Lung (tissue), 12 donors: ENCODE results near the gene CELF2. TPM values are rescaled to one million over a fixed set of nuclear protein-coding genes. Genes with fewer than 3 reads are reported as not detected.

Experiments used
- ATAC-seq: fragments of 200-7000 bp; cut with Tn5 transposase; one replicate; pipeline ENCODE4 v1.9.1; 2020; ENCODE audit warnings: moderate number of reproducible peaks; ENCODE audit not compliant: insufficient read depth, low FRiP score
- DNase-seq, 3 donors: peaks; one replicate each; pipeline ENCODE4 v3.0.0-alpha.2; 2013 to 2017
- H3K27ac ChIP-seq, 2 donors: one replicate each; pipeline ENCODE4 v1.5.1; 2013; ENCODE audit warnings: mild to moderate bottlenecking in 2 of 2, moderate library complexity in 2 of 2, control low read depth in 1 of 2, inconsistent platforms in 1 of 2, low read depth in 1 of 2, low read length in 1 of 2
- H3K27me3 ChIP-seq, 3 donors: one replicate each; pipeline ENCODE4 v1.5.1; 2013; ENCODE audit warnings: low read length in 2 of 3; ENCODE audit not compliant: control insufficient read depth in 3 of 3, insufficient read depth in 3 of 3
- H3K36me3 ChIP-seq, 4 donors: one replicate each; pipeline ENCODE4 v1.5.1; 2013; ENCODE audit warnings: low read length in 4 of 4, mild to moderate bottlenecking in 1 of 4, moderate library complexity in 1 of 4; ENCODE audit not compliant: control insufficient read depth in 4 of 4, insufficient read depth in 4 of 4
- H3K4me1 ChIP-seq, 5 donors: one replicate each; pipeline ENCODE4 v1.5.1; 2013; ENCODE audit warnings: low read length in 5 of 5, mild to moderate bottlenecking in 2 of 5, moderate library complexity in 1 of 5; ENCODE audit not compliant: control insufficient read depth in 5 of 5, insufficient read depth in 5 of 5
- H3K4me3 ChIP-seq: one replicate; pipeline ENCODE4 v1.5.1; 2013; ENCODE audit warnings: mild to moderate bottlenecking, control low read depth, moderate library complexity
- H3K9ac ChIP-seq, 2 donors: one replicate each; pipeline ENCODE4 v1.5.1; 2013; ENCODE audit warnings: low read length in 2 of 2, control low read depth in 1 of 2; ENCODE audit not compliant: insufficient read depth in 1 of 2
- H3K9me3 ChIP-seq, 4 donors: one replicate each; pipeline ENCODE4 v1.5.1; 2013; ENCODE audit warnings: low read length in 3 of 4, mild to moderate bottlenecking in 1 of 4, moderate library complexity in 1 of 4; ENCODE audit not compliant: control insufficient read depth in 4 of 4, insufficient read depth in 3 of 4
- CTCF ChIP-seq: IDR thresholded peaks from 2 replicates; pipeline ENCODE4 v1.5.1; 2012; ENCODE audit warnings: mild to moderate bottlenecking; ENCODE audit errors: control extremely low read depth, extremely low read depth
- WGBS, 2 donors: extraction: QIAGEN DNeasy Blood & Tissue Kit; methylation state at CpG; one replicate each; pipeline ENCODE4 v1.1.7; 2013; 5-methylcytosine and 5-hydroxymethylcytosine counted together
- polyA plus RNA-seq, 2 donors: library from polyadenylated mRNA; stranded (reverse); fragments of 200-250 nt; gene quantifications; one replicate each; pipeline ENCODE4 v1.2.1, GENCODE V29; 2013
- total RNA-seq, 2 donors: library from RNA; depleted of rRNA in 1 of 2; stranded (reverse); fragments of >200 nt in 1 of 2; gene quantifications; one replicate each; pipeline ENCODE4 v1.2.1, GENCODE V29; 2014 to 2021
- donor health status: control.
- donor health status: control.
- donor health status: Bipolar disorder and iron deficiency.
- donor health status: healthy.
- donor health status: DM: yes; HTN: yes; CAD: no.

CELF2 gene
- total and polyA plus RNA-seq, 4 donors = 13.6 to 115 (median 63.7) TPM

GRCh38 chr10:11272915-11273389 is 255.3 kb downstream of the CELF2 start:
- 84 to 87% methylated on average over 15 of the region's 15 CpGs for WGBS, 2 donors
- Histone ChIP-seq H3K4me3 (no peak overlapping the region), H3K36me3 (peaks cover 6 to 29% (median 26%) of the 10 kb centered on the region in 4 donors), H3K27ac (no peak overlapping the region), H3K4me1 (peaks cover 0 to 10% (median 5%) of the 10 kb centered on the region in 5 donors), H3K9me3 (no peaks in the 10 kb centered on the region), H3K27me3 (no peaks in the 10 kb centered on the region), H3K9ac (no peak overlapping the region)
- no peak for DNase-seq
- no peak for ATAC-seq
- no peak for TF ChIP-seq CTCF

GRCh38 chr10:11274452-11274851 is 256.8 kb downstream of the CELF2 start:
- ATAC-seq = no peak
- no peak for TF ChIP-seq CTCF
- 94 to 97% methylated on average over 5 of the region's 5 CpGs for WGBS, 2 donors
- Histone ChIP-seq H3K36me3 (peaks cover 6 to 32% (median 30%) of the 10 kb centered on the region in 4 donors), H3K4me1 (peaks cover 0 to 10% (median 5%) of the 10 kb centered on the region in 5 donors), H3K9me3 (peaks cover 0 to 2% (median 0%) of the 10 kb centered on the region in 4 donors), H3K4me3 (no peak overlapping the region), H3K27ac (no peak overlapping the region), H3K9ac (no peak overlapping the region), H3K27me3 (no peaks in the 10 kb centered on the region)
- no peak for DNase-seq

GRCh38 chr10:11275651-11276050 is 258.0 kb downstream of the CELF2 start:
- no peak overlapping the region for H3K4me3 ChIP-seq
- H3K36me3 ChIP-seq = peaks cover 6 to 41% (median 32%) of the 10 kb centered on the region in 4 donors
- no peak for TF ChIP-seq CTCF
- no peaks in the 10 kb centered on the region for H3K27me3 ChIP-seq
- H3K9me3 ChIP-seq = peaks cover 0 to 2% (median 0%) of the 10 kb centered on the region in 4 donors
- H3K9ac ChIP-seq = no peak overlapping the region
- ATAC-seq (no peak), DNase-seq (no peak)
- 91 to 95% methylated on average over 12 of the region's 12 CpGs for WGBS, 2 donors
- H3K4me1 ChIP-seq = peaks cover 0 to 5% (median 0%) of the 10 kb centered on the region in 5 donors
- H3K27ac ChIP-seq = no peak overlapping the region

- H3K36me3 ChIP-seq = peaks cover 6 to 48% (median 35%) of the 10 kb centered on the region in 4 donors
- H3K27me3 ChIP-seq = no peaks in the 10 kb centered on the region
- H3K9me3 ChIP-seq = peaks cover 0 to 2% (median 0%) of the 10 kb centered on the region in 4 donors
- no peak overlapping the region for H3K27ac ChIP-seq
- 90 to 91% methylated on average over 10 of the region's 10 CpGs for WGBS, 2 donors
- no peak for DNase-seq
- no peak overlapping the region for H3K4me3 ChIP-seq
- no peak for ATAC-seq
- no peak overlapping the region for H3K9ac ChIP-seq
- H3K4me1 ChIP-seq = no peaks in the 10 kb centered on the region
- no peak for TF ChIP-seq CTCF
Observed at GRCh38 chr10:11276449-11276990, 258.8 kb downstream of the CELF2 start.
